ENCODE data around the gene PSEN2. TPM values are rescaled to one million over a fixed set of nuclear protein-coding genes. Genes with fewer than 3 reads are reported as not detected.

The PSEN2 gene
- total RNA-seq, 1 experiment from 2014 or later = 14.8 TPM

DNA sequence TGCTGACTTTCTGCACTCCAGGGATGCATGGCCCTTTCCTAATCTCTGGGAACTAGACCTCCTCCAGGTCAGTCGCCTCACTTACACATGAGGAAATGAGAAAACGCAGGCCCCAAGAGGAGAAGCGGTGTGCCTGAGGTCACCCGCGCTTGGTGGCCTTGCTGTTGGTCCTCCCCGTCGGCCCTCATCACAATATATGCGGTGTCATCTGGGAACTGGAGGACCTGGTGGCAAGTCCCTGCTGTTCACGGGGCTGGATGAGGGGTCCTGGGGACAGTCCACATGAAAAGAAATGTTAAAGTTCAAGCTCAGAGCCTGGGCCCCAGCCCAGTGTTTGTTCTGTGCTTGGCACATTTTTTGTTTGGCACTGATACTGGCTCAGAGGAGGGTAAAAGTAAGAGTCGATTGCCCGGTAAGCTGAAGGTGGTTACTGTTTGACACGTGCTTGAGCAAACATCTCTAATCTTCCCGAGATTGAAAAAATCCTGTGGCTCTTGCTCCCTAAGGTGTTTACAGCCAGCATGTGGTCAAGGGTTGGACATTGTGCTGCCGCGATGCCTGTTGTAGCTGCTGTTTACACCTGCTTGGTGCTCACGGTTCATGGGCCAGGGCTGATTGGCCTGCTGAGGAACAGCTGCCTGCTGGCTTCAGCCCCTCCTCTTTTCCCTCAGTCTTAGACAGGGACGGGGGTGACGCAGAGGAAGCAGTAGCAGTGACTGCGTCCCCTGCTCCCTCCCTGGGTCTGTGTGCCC is 74.9 kb downstream of the PSEN2 start:
- POLR2A ChIA-PET (ENCODE audit: unreplicated experiment) = no interaction called here
- Histone ChIP-seq H3K9me3 (ENCODE audit: insufficient read depth, low read depth) (no peaks in the 10 kb centered on the region), H3K27ac (no peak overlapping the region), H3K79me2 (ENCODE audit: low read depth) (peaks cover 68% of the 10 kb centered on the region), H3K9me2 (ENCODE audit: insufficient read depth) (no peaks in the 10 kb centered on the region), H3K4me3 (no peak overlapping the region), H3K4me1 (replicated peaks; ENCODE audit: insufficient read depth) (peaks cover 8% of the 10 kb centered on the region), H2AFZ (no peak overlapping the region), H3F3A (ENCODE audit: insufficient read depth, low read depth) (no peaks in the 10 kb centered on the region), H3K36me3 (ENCODE audit: low read depth) (no peaks in the 10 kb centered on the region), H4K20me1 (ENCODE audit: insufficient read depth) (peaks cover 6% of the 10 kb centered on the region), H3K4me2 (no peak overlapping the region), H3K27me3 (ENCODE audit: insufficient read depth, low read depth) (no peaks in the 10 kb centered on the region)
- TF ChIP-seq, protein P1, sequence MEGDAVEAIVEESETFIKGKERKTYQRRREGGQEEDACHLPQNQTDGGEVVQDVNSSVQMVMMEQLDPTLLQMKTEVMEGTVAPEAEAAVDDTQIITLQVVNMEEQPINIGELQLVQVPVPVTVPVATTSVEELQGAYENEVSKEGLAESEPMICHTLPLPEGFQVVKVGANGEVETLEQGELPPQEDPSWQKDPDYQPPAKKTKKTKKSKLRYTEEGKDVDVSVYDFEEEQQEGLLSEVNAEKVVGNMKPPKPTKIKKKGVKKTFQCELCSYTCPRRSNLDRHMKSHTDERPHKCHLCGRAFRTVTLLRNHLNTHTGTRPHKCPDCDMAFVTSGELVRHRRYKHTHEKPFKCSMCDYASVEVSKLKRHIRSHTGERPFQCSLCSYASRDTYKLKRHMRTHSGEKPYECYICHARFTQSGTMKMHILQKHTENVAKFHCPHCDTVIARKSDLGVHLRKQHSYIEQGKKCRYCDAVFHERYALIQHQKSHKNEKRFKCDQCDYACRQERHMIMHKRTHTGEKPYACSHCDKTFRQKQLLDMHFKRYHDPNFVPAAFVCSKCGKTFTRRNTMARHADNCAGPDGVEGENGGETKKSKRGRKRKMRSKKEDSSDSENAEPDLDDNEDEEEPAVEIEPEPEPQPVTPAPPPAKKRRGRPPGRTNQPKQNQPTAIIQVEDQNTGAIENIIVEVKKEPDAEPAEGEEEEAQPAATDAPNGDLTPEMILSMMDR (conservative IDR thresholded peaks at IDR 0.05) = no peak
- no peak for TF ChIP-seq EZH2 (IDR thresholded peaks at IDR 0.05; ENCODE audit: low read depth)
- CTCF ChIA-PET = no interaction called here
- DNase-seq = no peak
- no TSS peak for BruUV-seq (replicated peaks)
- intact Hi-C loops (cut with micrococcal nuclease; ENCODE audit: unreplicated experiment) = no loop called here

Other genes starting within 250 kb of the PSEN2 start
- 12.2 and 13.4 TPM in 2 replicates for gene ITPKB, start 131.3 kb upstream of the PSEN2 start, total RNA-seq (2021)
- 32.9 and 37.9 TPM in 2 replicates for gene COQ8A, start 69.7 kb downstream of the PSEN2 start, total RNA-seq (2021)